Mesenchymal stem cell (in vitro differentiated cells and primary cell): Measurements from ENCODE around the gene GHRHR.

ENCODE experiments used
- DNase-seq: peaks from one replicate; pipeline ENCODE4 v3.0.0-alpha.2; 2013
- H2AFZ ChIP-seq: one replicate; pipeline ENCODE4 v1.6.1; 2013; ENCODE audit warnings: low read depth, mild to moderate bottlenecking, control low read depth, inconsistent platforms, low read length, moderate library complexity
- H2AK5ac ChIP-seq: 2 replicates; pipeline ENCODE4 v1.6.1; 2013; ENCODE audit warnings: low read length, moderate library complexity, mild to moderate bottlenecking, inconsistent platforms; ENCODE audit not compliant: severe bottlenecking
- H2BK120ac ChIP-seq: one replicate; pipeline ENCODE4 v1.6.1; 2013; ENCODE audit warnings: low read depth, mild to moderate bottlenecking, inconsistent platforms, low read length, moderate library complexity
- H2BK12ac ChIP-seq, 2 experiments: one replicate each; pipeline ENCODE4 v1.6.1; 2013; ENCODE audit warnings: inconsistent platforms in 2 of 2, low read length in 2 of 2, mild to moderate bottlenecking in 2 of 2, moderate library complexity in 2 of 2, control low read depth in 1 of 2
- H2BK15ac ChIP-seq: one replicate; pipeline ENCODE4 v1.6.1; 2013; ENCODE audit warnings: mild to moderate bottlenecking, low read depth, inconsistent platforms; ENCODE audit not compliant: poor library complexity, severe bottlenecking
- H2BK5ac ChIP-seq: 2 replicates; pipeline ENCODE4 v1.6.1; 2013; ENCODE audit warnings: low read depth, mild to moderate bottlenecking, low read length, control low read depth, inconsistent platforms; ENCODE audit not compliant: poor library complexity, severe bottlenecking
- H3K14ac ChIP-seq, 2 experiments: one replicate each; pipeline ENCODE4 v1.6.1; 2013; ENCODE audit warnings: inconsistent platforms in 2 of 2, low read length in 2 of 2, control low read depth in 1 of 2, mild to moderate bottlenecking in 1 of 2, moderate library complexity in 1 of 2
- H3K18ac ChIP-seq, 2 experiments: one replicate each; pipeline ENCODE4 v1.6.1; 2013; ENCODE audit warnings: inconsistent platforms in 2 of 2, low read length in 2 of 2, control low read depth in 1 of 2, low read depth in 1 of 2, mild to moderate bottlenecking in 1 of 2
- H3K23ac ChIP-seq, 2 experiments: one replicate each; pipeline ENCODE4 v1.6.1; 2013; ENCODE audit warnings: inconsistent platforms in 2 of 2, low read length in 2 of 2, mild to moderate bottlenecking in 2 of 2, moderate library complexity in 2 of 2, control low read depth in 1 of 2
- H3K27ac ChIP-seq: 2 replicates; pipeline ENCODE4 v1.5.1; 2013; ENCODE audit warnings: mild to moderate bottlenecking, moderate library complexity, low read length, control low read depth, inconsistent platforms; ENCODE audit not compliant: poor library complexity, severe bottlenecking
- H3K27me3 ChIP-seq, 2 experiments: 2 replicates each; pipeline versions ENCODE4 v1.6.1 to v1.7.0; 2013; ENCODE audit warnings: low read length in 2 of 2, mild to moderate bottlenecking in 2 of 2, moderate library complexity in 2 of 2, control low read depth in 1 of 2, inconsistent platforms in 1 of 2; ENCODE audit not compliant: control insufficient read depth in 1 of 2, insufficient read depth in 1 of 2
- H3K36me3 ChIP-seq, 2 experiments: 2 replicates each; pipeline versions ENCODE4 v1.6.1 to v1.7.0; 2013; ENCODE audit warnings: low read length in 2 of 2, control low read depth in 1 of 2, inconsistent platforms in 1 of 2, low read depth in 1 of 2, mild to moderate bottlenecking in 1 of 2; ENCODE audit not compliant: insufficient read depth in 2 of 2, control insufficient read depth in 1 of 2
- H3K4ac ChIP-seq, 2 experiments: one replicate each; pipeline ENCODE4 v1.6.1; 2013; ENCODE audit warnings: inconsistent platforms in 2 of 2, low read length in 2 of 2, mild to moderate bottlenecking in 2 of 2, moderate library complexity in 2 of 2, control low read depth in 1 of 2, low read depth in 1 of 2
- H3K4me1 ChIP-seq: 2 replicates; pipeline ENCODE4 v1.6.1; 2013; ENCODE audit warnings: low read depth, low read length, control low read depth; ENCODE audit not compliant: control insufficient read depth, insufficient read depth
- H3K4me2 ChIP-seq: 2 replicates; pipeline ENCODE4 v1.6.1; 2013; ENCODE audit warnings: low read length, mild to moderate bottlenecking, inconsistent platforms; ENCODE audit not compliant: poor library complexity, severe bottlenecking
- H3K4me3 ChIP-seq, 2 experiments: 2 replicates each; pipeline versions ENCODE4 v1.5.1 to v1.7.0; 2013; ENCODE audit warnings: low read length in 2 of 2, mild to moderate bottlenecking in 2 of 2, control low read depth in 1 of 2, low read depth in 1 of 2; ENCODE audit not compliant: insufficient read depth in 1 of 2
- H3K79me1 ChIP-seq: replicated peaks from 2 replicates; pipeline ENCODE4 v1.6.1; 2013; ENCODE audit warnings: mild to moderate bottlenecking, control low read depth, low read length, inconsistent platforms; ENCODE audit not compliant: poor library complexity, severe bottlenecking
- H3K9ac ChIP-seq: 2 replicates; pipeline ENCODE4 v1.7.0; 2013; ENCODE audit warnings: mild to moderate bottlenecking, low read length, moderate library complexity
- H3K9me3 ChIP-seq: 2 replicates; pipeline ENCODE4 v1.7.0; 2013; ENCODE audit warnings: mild to moderate bottlenecking, low read length; ENCODE audit not compliant: control insufficient read depth
- H4K8ac ChIP-seq: one replicate; pipeline ENCODE4 v1.6.1; 2013; ENCODE audit warnings: inconsistent platforms, mild to moderate bottlenecking, low read length, moderate library complexity
- H4K91ac ChIP-seq: one replicate; pipeline ENCODE4 v1.6.1; 2013; ENCODE audit warnings: mild to moderate bottlenecking, low read length, inconsistent platforms
- WGBS: methylation state at CpG from one replicate; pipeline ENCODE4 v1.1.7; 2013; ENCODE audit warnings: mixed read lengths; 5-methylcytosine and 5-hydroxymethylcytosine counted together

GHRHR gene

DNA sequence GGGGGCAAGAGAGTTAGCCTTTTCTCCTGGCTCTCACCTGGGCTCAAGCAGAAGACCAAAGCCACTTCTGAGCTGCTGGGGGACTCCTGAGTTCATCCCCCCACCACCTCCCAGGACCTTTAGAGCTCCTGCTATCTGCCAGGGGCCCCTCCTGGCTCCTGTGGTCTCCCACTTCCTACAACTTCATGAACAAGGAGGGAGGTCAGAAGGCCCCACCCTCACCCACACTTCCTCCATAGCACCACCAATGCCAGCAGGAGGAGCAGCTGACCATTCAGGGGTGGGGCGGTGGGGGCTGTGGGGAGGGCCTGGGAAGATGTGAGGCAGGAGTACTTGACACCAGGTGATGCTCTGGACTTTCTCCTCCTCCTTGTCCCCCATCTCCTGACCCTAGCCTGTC, 55.8 kb downstream of the GHRHR start:
- H2AK5ac ChIP-seq: no peak overlapping the region
- H3K4ac ChIP-seq: no peak overlapping the region
- H2AFZ ChIP-seq: no peak overlapping the region
- no peak overlapping the region for H3K18ac ChIP-seq
- H2BK120ac ChIP-seq: no peak overlapping the region
- no peak overlapping the region for H3K14ac ChIP-seq
- H2BK12ac ChIP-seq: no peak overlapping the region
- H3K27ac ChIP-seq: no peak overlapping the region
- H3K23ac ChIP-seq: no peak overlapping the region
- no peak overlapping the region for H3K4me2 ChIP-seq
- H3K27me3 ChIP-seq: peaks cover 3 to 43% of the 10 kb centered on the region in 2 experiments
- H4K91ac ChIP-seq: no peak overlapping the region
- no peaks in the 10 kb centered on the region for H3K36me3 ChIP-seq
- no peak overlapping the region for H2BK5ac ChIP-seq
- no peak for DNase-seq
- H3K79me1 ChIP-seq: no peaks in the 10 kb centered on the region
- no peak overlapping the region for H4K8ac ChIP-seq
- H3K4me3 ChIP-seq: no peak overlapping the region
- WGBS: 80% methylated on average over 1 of the region's 1 CpG
- no peaks in the 10 kb centered on the region for H3K4me1 ChIP-seq
- no peak overlapping the region for H2BK15ac ChIP-seq
- no peaks in the 10 kb centered on the region for H3K9me3 ChIP-seq
- no peak overlapping the region for H3K9ac ChIP-seq

DNA sequence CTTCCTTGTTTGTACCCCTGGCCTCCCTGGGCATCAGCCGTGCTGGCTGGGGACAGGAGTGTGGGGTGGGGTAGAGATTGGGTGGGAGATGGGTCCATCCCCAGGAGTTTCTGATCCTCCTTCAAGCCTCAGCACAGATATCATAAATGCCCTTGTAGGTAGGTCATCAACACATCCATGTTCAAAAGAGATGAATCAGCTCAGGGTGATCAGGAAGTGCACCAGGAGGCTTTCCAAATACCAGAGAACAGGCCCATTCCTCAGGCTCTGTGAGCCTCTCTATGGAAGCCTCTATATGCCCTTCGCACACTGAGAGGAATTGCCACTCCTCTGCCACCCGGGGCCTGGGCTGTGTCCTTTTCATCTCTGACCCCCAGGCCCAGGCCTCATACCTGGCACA, 56.4 kb downstream of the GHRHR start:
- no peak overlapping the region for H2BK12ac ChIP-seq
- 91% methylated on average over 2 of the region's 3 CpGs for WGBS

DNA sequence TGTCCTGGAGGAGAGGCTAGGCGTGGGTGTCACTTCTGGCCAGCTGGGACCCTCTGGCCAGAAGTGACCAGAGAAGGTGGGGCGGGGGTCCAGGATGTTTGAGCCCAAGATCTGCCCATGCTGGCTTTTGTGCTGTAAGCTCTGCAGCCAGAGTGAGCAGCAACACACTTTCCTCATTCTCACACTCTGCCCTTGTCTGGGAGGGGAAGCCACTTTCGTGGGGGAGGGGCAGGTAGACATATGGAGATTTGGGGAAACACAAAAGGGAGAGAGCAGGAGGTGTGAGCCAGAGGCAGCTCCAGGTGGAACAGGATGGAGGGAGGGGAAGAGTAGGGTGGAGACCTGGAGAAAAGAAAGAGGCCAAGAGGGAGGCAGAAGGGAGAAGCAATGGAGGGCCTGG, 56.9 kb downstream of the GHRHR start:
- Histone ChIP-seq H3K18ac (no peak overlapping the region), H3K27me3 (peaks cover 3 to 45% of the 10 kb centered on the region in 2 experiments), H3K79me1 (no peaks in the 10 kb centered on the region), H3K4me3 (no peak overlapping the region), H2BK15ac (no peak overlapping the region), H4K91ac (no peak overlapping the region), H4K8ac (no peak overlapping the region), H3K14ac (no peak overlapping the region), H3K4me1 (no peaks in the 10 kb centered on the region), H3K36me3 (no peaks in the 10 kb centered on the region), H2BK5ac (no peak overlapping the region), H2BK120ac (no peak overlapping the region), H2AK5ac (no peak overlapping the region), H3K23ac (no peak overlapping the region), H2BK12ac (no peak overlapping the region), H3K9me3 (no peaks in the 10 kb centered on the region), H3K4ac (no peak overlapping the region), H3K27ac (no peak overlapping the region), H3K9ac (no peak overlapping the region), H2AFZ (no peak overlapping the region), H3K4me2 (no peak overlapping the region)
- no peak for DNase-seq
- whole genome bisulfite sequencing: 17% methylated on average over 1 of the region's 3 CpGs

More for the DNA sequence above, 56.4 kb downstream of the GHRHR start:
- H2BK5ac ChIP-seq: no peak overlapping the region
- H2AK5ac ChIP-seq: no peak overlapping the region
- H3K27me3 ChIP-seq: peaks cover 3 to 45% of the 10 kb centered on the region in 2 experiments
- H4K91ac ChIP-seq: no peak overlapping the region
- H2AFZ ChIP-seq: no peak overlapping the region
- H2BK120ac ChIP-seq: no peak overlapping the region
- no peak overlapping the region for H3K23ac ChIP-seq
- H3K79me1 ChIP-seq: no peaks in the 10 kb centered on the region
- no peak overlapping the region for H3K4me2 ChIP-seq
- H2BK15ac ChIP-seq: no peak overlapping the region
- H3K9me3 ChIP-seq: no peaks in the 10 kb centered on the region
- no peak for DNase-seq
- no peak overlapping the region for H3K18ac ChIP-seq
- no peak overlapping the region for H3K14ac ChIP-seq
- no peak overlapping the region for H3K4ac ChIP-seq
- H4K8ac ChIP-seq: no peak overlapping the region
- no peak overlapping the region for H3K4me3 ChIP-seq
- H3K27ac ChIP-seq: no peak overlapping the region
- no peaks in the 10 kb centered on the region for H3K4me1 ChIP-seq
- H3K36me3 ChIP-seq: no peaks in the 10 kb centered on the region
- no peak overlapping the region for H3K9ac ChIP-seq

DNA sequence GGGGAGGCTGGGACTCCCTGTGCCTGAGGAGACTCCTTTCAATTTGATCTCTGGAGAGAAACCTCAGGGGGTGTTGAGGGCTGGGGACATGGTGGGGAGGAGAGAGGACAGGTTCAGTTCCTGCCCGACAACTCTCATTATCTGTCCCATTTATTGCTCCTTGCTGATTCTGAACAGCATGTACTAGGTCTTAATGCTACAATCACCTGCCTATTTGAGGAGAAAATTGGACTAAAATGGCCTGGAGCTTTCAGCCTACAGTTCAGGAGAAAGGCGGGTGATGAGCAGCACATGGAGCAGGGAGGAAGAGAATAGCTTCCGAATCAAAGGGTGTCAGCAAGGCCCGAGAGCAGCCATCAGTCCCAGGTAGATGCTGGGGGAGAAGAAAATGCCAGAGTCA, 58.4 kb downstream of the GHRHR start:
- Histone ChIP-seq H2AFZ (no peak overlapping the region), H3K36me3 (no peaks in the 10 kb centered on the region), H2AK5ac (no peak overlapping the region), H3K4ac (no peak overlapping the region), H3K14ac (no peak overlapping the region), H3K9me3 (no peaks in the 10 kb centered on the region), H3K9ac (no peak overlapping the region), H4K91ac (no peak overlapping the region), H3K79me1 (no peaks in the 10 kb centered on the region), H3K4me1 (peaks cover under 1% of the 10 kb centered on the region), H3K27ac (no peak overlapping the region), H3K18ac (no peak overlapping the region), H3K4me3 (no peak overlapping the region), H2BK120ac (no peak overlapping the region), H3K27me3 (peaks cover 3 to 45% of the 10 kb centered on the region in 2 experiments), H3K4me2 (no peak overlapping the region), H2BK5ac (no peak overlapping the region), H2BK12ac (no peak overlapping the region), H2BK15ac (no peak overlapping the region), H4K8ac (no peak overlapping the region), H3K23ac (no peak overlapping the region)
- WGBS: 100% methylated on average over 1 of the region's 4 CpGs
- no peak for DNase-seq
